Caco-2 (cell line): Measurements from ENCODE around the gene KRT35. TPM values are rescaled to one million over a fixed set of nuclear protein-coding genes. Genes with fewer than 3 reads are reported as not detected.

Experiments used
- BruUV-seq: library from RNA; stranded (reverse); fragments of 400-500 nt; replicated peaks from 2 replicates; lab custom pipeline; 2021; lab: Mats Ljungman, UMichigan
- CTCF ChIA-PET: fragments of 300-600 bp; sonication (Branson Sonifier 250); formaldehyde crosslinking; loops from one replicate; lab custom pipeline; 2022; ENCODE audit warnings: antibody characterized with exemption; lab: Charles Lee
- POLR2A ChIA-PET: fragments of 300-600 bp; sonication (Branson Sonifier 250); formaldehyde crosslinking; loops from one replicate; lab custom pipeline; 2022; ENCODE audit warnings: antibody characterized with exemption; lab: Charles Lee
- DNase-seq, 2 experiments: peaks; one replicate each; pipeline versions ENCODE4 v3.0.0 to v3.0.0-alpha.2; 2020 to 2022
- H3K27me3 ChIP-seq: replicated peaks from 2 replicates; pipeline ENCODE4 v1.6.0; 2011; ENCODE audit warnings: low read length; ENCODE audit not compliant: control insufficient read depth, insufficient read depth
- H3K36me3 ChIP-seq: 2 replicates; pipeline ENCODE4 v1.5.1; 2011; ENCODE audit warnings: low read length; ENCODE audit not compliant: control insufficient read depth, insufficient read depth
- H3K4me1 ChIP-seq: fragments of 250-450 bp; sonication (Bioruptor Pico); 2 replicates; pipeline ENCODE4 v1.5.1; 2020; ENCODE audit warnings: mild to moderate bottlenecking
- H3K4me3 ChIP-seq: 2 replicates; pipeline ENCODE4 v1.5.1; 2011; ENCODE audit warnings: low read depth, mild to moderate bottlenecking, control low read depth, low read length
- H3K9me3 ChIP-seq: fragments of 250-450 bp; sonication (Bioruptor Pico); 2 replicates; pipeline ENCODE4 v1.5.1; 2020; ENCODE audit warnings: mild to moderate bottlenecking, moderate library complexity
- H3K27ac Mint-ChIP-seq: one replicate; pipeline ENCODE4 v1.8.0; 2022; ENCODE audit warnings: mixed read lengths; ENCODE audit not compliant: unreplicated experiment
- H3K27me3 Mint-ChIP-seq: one replicate; pipeline ENCODE4 v1.8.0; 2022; ENCODE audit warnings: mixed read lengths; ENCODE audit not compliant: insufficient read depth, unreplicated experiment
- H3K36me3 Mint-ChIP-seq: one replicate; pipeline ENCODE4 v1.8.0; 2022; ENCODE audit warnings: mild to moderate bottlenecking, mixed read lengths; ENCODE audit not compliant: insufficient read depth, unreplicated experiment
- H3K4me1 Mint-ChIP-seq: one replicate; pipeline ENCODE4 v1.8.0; 2022; ENCODE audit warnings: low read depth, mixed read lengths; ENCODE audit not compliant: unreplicated experiment
- H3K4me3 Mint-ChIP-seq: one replicate; pipeline ENCODE4 v1.8.0; 2022; ENCODE audit warnings: mild to moderate bottlenecking, moderate library complexity, mixed read lengths; ENCODE audit not compliant: unreplicated experiment
- H3K9me3 Mint-ChIP-seq: one replicate; pipeline ENCODE4 v1.8.0; 2022; ENCODE audit warnings: mixed read lengths; ENCODE audit not compliant: unreplicated experiment
- CTCF ChIP-seq, 2 experiments: fragments of 200-600 bp in 1 of 2; IDR thresholded peaks; 1 replicate in 1 of 2; 2 replicates in 1 of 2; pipeline versions ENCODE4 v1.5.1 to v1.8.0; 2011 to 2022; ENCODE audit warnings: antibody characterized with exemption in 1 of 2, control low read depth in 1 of 2, inconsistent platforms in 1 of 2, low read depth in 1 of 2, low read length in 1 of 2, mild to moderate bottlenecking in 1 of 2, moderate library complexity in 1 of 2; ENCODE audit not compliant: insufficient read depth in 1 of 2, severe bottlenecking in 1 of 2, unreplicated experiment in 1 of 2
- intact Hi-C: fragments of 100-400 bp; cut with micrococcal nuclease; formaldehyde crosslinking; loops from one replicate; pipeline ENCODE4 v1.10.0; 2022; ENCODE audit not compliant: unreplicated experiment
- total RNA-seq: library from RNA; stranded (reverse); gene quantifications from 2 replicates; pipeline ENCODE4 v1.2.3, GENCODE V29; 2022

Gene KRT35
- total RNA-seq, 1 experiment from 2014 or later = not detected

- H3K9me3 ChIP-seq = no peaks in the 10 kb centered on the region
- no peaks in the 10 kb centered on the region for H3K27me3 Mint-ChIP-seq
- CTCF ChIA-PET = interaction anchor here (0.6 to 1.5 kb wide), 3 partner anchors 65 to 182 kb away, joined by 3 to 4 read pairs (median 4); no protein-coding TSS in a partner anchor
- no peak for TF ChIP-seq CTCF (IDR thresholded peaks at IDR 0.05; ENCODE audit: insufficient read depth in 1 of 2, low read depth in 1 of 2, low read length in 1 of 2, severe bottlenecking in 1 of 2, unreplicated experiment in 1 of 2)
- DNase-seq = no peak
- BruUV-seq = no TSS peak
- peaks cover 16% of the 10 kb centered on the region for H3K4me1 ChIP-seq
- H3K9me3 Mint-ChIP-seq = no peaks in the 10 kb centered on the region
- peaks cover 11% of the 10 kb centered on the region for H3K4me1 Mint-ChIP-seq
- H3K36me3 ChIP-seq = no peaks in the 10 kb centered on the region
- H3K4me3 Mint-ChIP-seq = no peak overlapping the region
- no peaks in the 10 kb centered on the region for H3K27me3 ChIP-seq
- H3K4me3 ChIP-seq = no peak overlapping the region
- no peaks in the 10 kb centered on the region for H3K36me3 Mint-ChIP-seq
- no peak overlapping the region for H3K27ac Mint-ChIP-seq
- intact Hi-C loops = loop anchor here (5.0 kb wide), 1 partner anchor 67 kb away; no protein-coding TSS in a partner anchor
- POLR2A ChIA-PET = no interaction called here
Measured at GRCh38 chr17:41483991-41484826, 3.3 kb upstream of the KRT35 start.

GRCh38 chr17:41483531-41483930 lies 2.6 kb upstream of the KRT35 start:
- no peak for TF ChIP-seq CTCF (IDR thresholded peaks at IDR 0.05; ENCODE audit: insufficient read depth in 1 of 2, low read depth in 1 of 2, low read length in 1 of 2, severe bottlenecking in 1 of 2, unreplicated experiment in 1 of 2)
- no peaks in the 10 kb centered on the region for H3K36me3 Mint-ChIP-seq
- H3K4me1 ChIP-seq = peaks cover 16% of the 10 kb centered on the region
- intact Hi-C loops = loop anchor here (5.0 kb wide), 1 partner anchor 66 kb away; no protein-coding TSS in a partner anchor
- ChIA-PET POLR2A (no interaction called here), CTCF (interaction anchor here (1.5 kb wide), 1 partner anchor 183 kb away, joined by 4 read pairs; no protein-coding TSS in a partner anchor)
- no peaks in the 10 kb centered on the region for H3K36me3 ChIP-seq
- no peak overlapping the region for H3K4me3 Mint-ChIP-seq
- H3K27me3 ChIP-seq = no peaks in the 10 kb centered on the region
- no peak for DNase-seq
- no peaks in the 10 kb centered on the region for H3K27me3 Mint-ChIP-seq
- H3K9me3 ChIP-seq = no peaks in the 10 kb centered on the region
- no peak overlapping the region for H3K4me3 ChIP-seq
- H3K27ac Mint-ChIP-seq = no peak overlapping the region
- H3K4me1 Mint-ChIP-seq = peaks cover 11% of the 10 kb centered on the region
- no peaks in the 10 kb centered on the region for H3K9me3 Mint-ChIP-seq
- BruUV-seq = no TSS peak

- Histone ChIP-seq H3K27me3 (no peaks in the 10 kb centered on the region), H3K4me3 (no peak overlapping the region), H3K4me1 (peaks cover 16% of the 10 kb centered on the region), H3K9me3 (no peaks in the 10 kb centered on the region), H3K36me3 (no peaks in the 10 kb centered on the region)
- no TSS peak for BruUV-seq
- H3K36me3 Mint-ChIP-seq = no peaks in the 10 kb centered on the region
- H3K4me1 Mint-ChIP-seq = peaks cover 11% of the 10 kb centered on the region
- ChIA-PET CTCF (interaction anchor here (0.7 to 1.8 kb wide), 2 partner anchors 63 to 578 kb away, joined by 3 to 4 read pairs; no protein-coding TSS in a partner anchor), POLR2A (no interaction called here)
- no peak overlapping the region for H3K27ac Mint-ChIP-seq
- no peaks in the 10 kb centered on the region for H3K9me3 Mint-ChIP-seq
- no peak for TF ChIP-seq CTCF (IDR thresholded peaks at IDR 0.05; ENCODE audit: insufficient read depth in 1 of 2, low read depth in 1 of 2, low read length in 1 of 2, severe bottlenecking in 1 of 2, unreplicated experiment in 1 of 2)
- DNase-seq = no peak
- no peak overlapping the region for H3K4me3 Mint-ChIP-seq
- H3K27me3 Mint-ChIP-seq = no peaks in the 10 kb centered on the region
- intact Hi-C loops = loop anchor here (5.0 kb wide), 1 partner anchor 63 kb away; no protein-coding TSS in a partner anchor
Measured at GRCh38 chr17:41480581-41480980, 370 bp downstream of the KRT35 start.
